Thoracic aorta (tissue), 2 donors: Measurements from ENCODE around the gene NAV2. TPM values are rescaled to one million over a fixed set of nuclear protein-coding genes. Genes with fewer than 3 reads are reported as not detected.

Experiments used
- ATAC-seq: fragments of 150-250 bp; one replicate; pipeline ENCODE4 v1.8.0; 2017; ENCODE audit warnings: low read depth; ENCODE audit not compliant: insufficient number of reproducible peaks, low FRiP score
- DNase-seq: peaks from one replicate; pipeline ENCODE4 v3.0.0-alpha.2; 2020; ENCODE audit warnings: low spot score
- H3K27ac ChIP-seq, 2 donors: fragments of 200-600 bp; sonication (generic); 1 replicate in 1 of 2; 2 replicates in 1 of 2; pipeline ENCODE4 v1.5.1; 2016; ENCODE audit warnings: mild to moderate bottlenecking in 2 of 2, moderate library complexity in 2 of 2
- H3K27me3 ChIP-seq: fragments of 200-600 bp; sonication (generic); replicated peaks from 2 replicates; pipeline ENCODE4 v1.6.0; 2016; ENCODE audit warnings: mild to moderate bottlenecking; ENCODE audit not compliant: insufficient read depth
- H3K36me3 ChIP-seq: fragments of 200-600 bp; sonication (generic); one replicate; pipeline ENCODE4 v1.5.1; 2016
- H3K4me1 ChIP-seq, 2 donors: fragments of 200-600 bp; sonication (generic); 1 replicate in 1 of 2; 2 replicates in 1 of 2; pipeline versions ENCODE4 v1.5.1 to v1.6.0; 2016; ENCODE audit warnings: low read depth in 2 of 2, mild to moderate bottlenecking in 1 of 2; ENCODE audit not compliant: control insufficient read depth in 1 of 2
- H3K4me3 ChIP-seq: fragments of 200-600 bp; sonication (generic); 2 replicates; pipeline ENCODE4 v1.5.1; 2016; ENCODE audit warnings: mild to moderate bottlenecking
- H3K9me3 ChIP-seq: fragments of 200-600 bp; sonication (generic); 2 replicates; pipeline ENCODE4 v1.5.1; 2016
- total RNA-seq, 2 donors: library from RNA; depleted of rRNA; stranded (reverse); fragments of >200 nt; gene quantifications; one replicate each; pipeline versions ENCODE4 v1.1.0 to v1.2.3, GENCODE V29; 2016
- TF ChIP-seq, protein P1 (sequence below): fragments of 200-600 bp; sonication (generic); IDR thresholded peaks from one replicate; pipeline ENCODE4 v1.5.1; 2019; ENCODE audit warnings: antibody characterized with exemption

NAV2 gene
- total RNA-seq, 2 donors from 2014 or later, result 125 to 230 TPM

DNA sequence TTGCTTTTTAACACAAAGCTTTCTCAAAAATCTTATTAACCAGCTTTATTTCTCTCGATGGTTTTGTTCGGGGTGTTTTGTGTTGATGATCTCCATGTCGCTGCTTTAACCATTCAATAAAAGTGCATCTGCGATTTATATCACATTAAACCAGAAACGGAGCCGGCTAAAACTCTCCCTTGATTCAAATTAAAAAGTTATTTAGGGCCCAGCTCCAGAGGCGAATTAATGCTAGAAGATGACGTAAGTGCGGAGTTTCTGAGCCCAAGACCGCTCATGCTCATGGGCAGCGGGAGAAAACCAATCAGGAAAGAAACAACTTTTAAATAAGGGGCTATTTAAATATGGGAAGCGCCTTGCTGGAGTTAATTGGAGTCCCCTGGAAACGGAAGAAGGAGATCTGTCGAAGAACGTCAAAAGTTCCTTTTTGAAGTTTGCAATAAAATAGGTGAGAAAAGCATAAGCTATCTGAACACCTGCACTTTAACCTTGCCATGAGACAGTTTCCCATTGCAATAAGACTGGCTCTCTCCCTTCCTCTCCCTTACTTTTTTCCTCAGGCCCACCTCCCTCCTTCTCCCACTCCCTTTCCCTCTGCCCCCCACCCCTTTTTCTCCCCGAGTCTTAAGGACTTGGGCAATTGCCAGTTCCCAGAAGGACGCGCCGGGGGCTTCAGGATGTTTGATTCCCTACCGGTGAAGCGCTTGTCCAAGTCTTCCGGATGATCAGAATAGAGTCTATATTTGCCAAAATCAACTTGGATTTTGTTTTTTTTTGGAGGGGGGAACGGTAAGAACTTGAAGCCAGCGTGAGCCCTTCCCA, 449.5 kb downstream of the NAV2 start:
- Histone ChIP-seq H3K27me3 (peaks cover 14% of the 10 kb centered on the region), H3K36me3 (no peaks in the 10 kb centered on the region), H3K4me3 (no peak overlapping the region), H3K27ac (no peak overlapping the region), H3K9me3 (no peaks in the 10 kb centered on the region), H3K4me1 (peaks cover 8 to 11% of the 10 kb centered on the region in 2 donors)
- DNase-seq (no peak), ATAC-seq (no peak)
- TF ChIP-seq, protein P1, sequence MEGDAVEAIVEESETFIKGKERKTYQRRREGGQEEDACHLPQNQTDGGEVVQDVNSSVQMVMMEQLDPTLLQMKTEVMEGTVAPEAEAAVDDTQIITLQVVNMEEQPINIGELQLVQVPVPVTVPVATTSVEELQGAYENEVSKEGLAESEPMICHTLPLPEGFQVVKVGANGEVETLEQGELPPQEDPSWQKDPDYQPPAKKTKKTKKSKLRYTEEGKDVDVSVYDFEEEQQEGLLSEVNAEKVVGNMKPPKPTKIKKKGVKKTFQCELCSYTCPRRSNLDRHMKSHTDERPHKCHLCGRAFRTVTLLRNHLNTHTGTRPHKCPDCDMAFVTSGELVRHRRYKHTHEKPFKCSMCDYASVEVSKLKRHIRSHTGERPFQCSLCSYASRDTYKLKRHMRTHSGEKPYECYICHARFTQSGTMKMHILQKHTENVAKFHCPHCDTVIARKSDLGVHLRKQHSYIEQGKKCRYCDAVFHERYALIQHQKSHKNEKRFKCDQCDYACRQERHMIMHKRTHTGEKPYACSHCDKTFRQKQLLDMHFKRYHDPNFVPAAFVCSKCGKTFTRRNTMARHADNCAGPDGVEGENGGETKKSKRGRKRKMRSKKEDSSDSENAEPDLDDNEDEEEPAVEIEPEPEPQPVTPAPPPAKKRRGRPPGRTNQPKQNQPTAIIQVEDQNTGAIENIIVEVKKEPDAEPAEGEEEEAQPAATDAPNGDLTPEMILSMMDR, result no peak

DNA sequence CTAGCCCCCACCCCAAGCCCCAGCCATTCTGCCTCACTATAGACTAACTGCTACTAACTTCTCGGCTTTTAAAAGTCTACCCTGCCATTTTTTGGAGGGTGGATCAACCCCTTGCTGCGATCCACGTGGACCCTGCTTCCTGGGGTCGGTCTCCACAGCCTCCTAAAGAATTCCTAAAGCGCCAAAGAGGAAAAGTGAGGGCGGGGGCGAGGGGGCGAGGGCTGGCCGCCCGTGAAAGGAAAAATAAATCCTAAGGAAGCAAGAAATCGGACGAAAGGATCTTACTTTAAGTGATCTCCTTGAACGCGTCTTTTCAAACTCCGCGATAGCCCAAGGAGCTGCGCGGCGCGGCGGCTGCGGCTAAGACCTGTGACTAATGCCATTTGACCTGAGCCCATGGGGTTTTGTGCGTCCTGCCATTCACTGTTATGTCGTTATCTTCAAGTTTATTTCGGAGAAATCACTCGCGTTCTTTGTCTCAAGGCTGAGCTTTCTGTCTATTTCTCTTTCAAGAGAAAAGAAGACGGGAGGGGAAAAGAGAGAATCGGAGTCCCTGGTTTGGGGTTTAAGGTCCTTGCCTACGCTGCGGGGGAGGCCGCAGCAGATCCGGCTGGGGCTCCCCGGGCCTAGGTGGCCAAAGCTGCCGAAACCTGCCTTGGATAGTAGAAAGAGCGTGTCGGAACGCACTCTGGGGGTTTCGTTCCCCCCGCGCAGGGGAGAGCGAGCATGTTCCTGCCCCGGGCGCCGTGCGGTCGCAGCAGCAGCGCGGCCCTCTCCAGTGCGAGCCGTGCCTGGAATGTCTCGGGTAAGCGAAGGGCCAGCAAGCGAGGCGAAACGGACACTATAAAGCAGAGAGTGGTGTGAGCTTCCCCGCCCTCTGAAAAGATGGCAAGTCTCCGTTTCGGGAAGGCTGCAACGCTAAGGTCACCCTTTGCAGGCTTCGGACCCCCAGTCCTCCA, 450.5 kb downstream of the NAV2 start:
- Histone ChIP-seq H3K27ac (no peak overlapping the region), H3K4me3 (peak overlapping the region; percentile 54), H3K27me3 (peaks cover 6% of the 10 kb centered on the region), H3K4me1 (peaks cover 8 to 10% of the 10 kb centered on the region in 2 donors), H3K9me3 (no peaks in the 10 kb centered on the region), H3K36me3 (no peaks in the 10 kb centered on the region)
- ATAC-seq, result no peak
- no peak for DNase-seq
- TF ChIP-seq, protein P1, result no peak

DNA sequence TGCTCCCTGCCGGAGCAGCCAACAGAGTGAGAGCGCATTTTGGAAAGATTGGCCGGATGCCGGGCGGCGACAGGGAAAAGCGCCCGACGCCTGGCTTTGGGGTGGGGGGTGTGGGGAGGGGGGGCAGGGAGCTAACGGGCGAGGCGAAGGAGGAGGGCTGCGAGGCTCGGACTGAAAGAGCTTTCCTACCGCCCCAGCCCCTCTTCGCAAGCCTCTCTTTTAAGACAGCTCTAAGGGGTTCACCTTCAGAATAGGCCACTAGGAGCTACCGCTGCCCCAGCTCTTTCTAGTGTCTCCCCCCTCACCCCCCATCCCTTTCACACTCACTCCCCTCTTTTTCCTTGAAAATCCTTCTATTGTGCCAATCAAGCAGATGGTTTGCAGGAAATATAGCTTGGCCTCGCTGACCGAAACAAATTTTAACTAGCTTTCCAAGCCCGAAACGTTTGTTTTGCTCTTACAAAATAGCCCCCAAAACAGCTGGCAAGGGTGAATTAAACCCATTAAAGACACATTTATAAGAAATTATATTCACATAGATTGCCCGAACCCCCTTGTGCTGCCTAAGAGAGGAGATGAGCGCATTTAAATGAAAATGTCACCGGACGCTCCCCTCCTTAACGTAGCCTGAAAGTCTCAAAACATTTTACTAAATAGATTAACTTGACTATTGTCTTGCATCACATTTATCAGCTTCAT, 451.3 kb downstream of the NAV2 start:
- Histone ChIP-seq H3K4me3 (peak overlapping the region; percentile 54), H3K9me3 (no peaks in the 10 kb centered on the region), H3K4me1 (peaks cover 8 to 10% of the 10 kb centered on the region in 2 donors), H3K36me3 (no peaks in the 10 kb centered on the region), H3K27ac (no peak overlapping the region), H3K27me3 (peaks cover 6% of the 10 kb centered on the region)
- no peak for ATAC-seq
- DNase-seq, result no peak
- TF ChIP-seq, protein P1, result no peak
